HG03575 (cell line): Measurements from ENCODE around the gene USF3.
"Not testable (repeated sequence)": the region's sequence is repeated elsewhere in the genome, so short reads cannot be mapped to it uniquely, and the experiment has no call there.

ENCODE experiments used
- ATAC-seq: cut with Tn5 transposase; IDR thresholded peaks from one replicate; pipeline ENCODE4 v1.9.1; 2021; ENCODE audit not compliant: unreplicated experiment, insufficient number of reproducible peaks, low FRiP score; ENCODE audit errors: extremely low read depth

USF3 gene

DNA sequence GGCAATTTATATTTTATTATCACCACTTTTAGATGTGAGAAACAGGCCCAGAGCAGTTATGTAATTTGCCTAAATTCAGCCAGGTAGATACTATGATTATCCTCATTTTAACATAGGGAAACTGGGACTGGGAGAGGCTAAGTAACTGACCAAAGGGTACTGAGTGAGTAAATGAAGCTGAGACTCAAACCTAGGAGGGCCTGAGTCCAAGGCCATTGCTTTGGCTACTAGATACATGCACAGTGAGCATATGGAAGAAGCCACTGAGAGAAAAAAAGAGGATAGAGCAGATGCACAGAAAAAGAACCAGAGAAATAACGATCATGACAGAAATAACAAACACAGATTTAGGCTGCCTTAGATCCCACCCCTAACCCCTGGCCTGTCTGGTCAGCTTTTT, 33.6 kb downstream of the USF3 start:
- no peak for ATAC-seq

GRCh38 chr3:113660896-113661295, 35.5 kb downstream of the USF3 start:
- ATAC-seq, result no peak

DNA sequence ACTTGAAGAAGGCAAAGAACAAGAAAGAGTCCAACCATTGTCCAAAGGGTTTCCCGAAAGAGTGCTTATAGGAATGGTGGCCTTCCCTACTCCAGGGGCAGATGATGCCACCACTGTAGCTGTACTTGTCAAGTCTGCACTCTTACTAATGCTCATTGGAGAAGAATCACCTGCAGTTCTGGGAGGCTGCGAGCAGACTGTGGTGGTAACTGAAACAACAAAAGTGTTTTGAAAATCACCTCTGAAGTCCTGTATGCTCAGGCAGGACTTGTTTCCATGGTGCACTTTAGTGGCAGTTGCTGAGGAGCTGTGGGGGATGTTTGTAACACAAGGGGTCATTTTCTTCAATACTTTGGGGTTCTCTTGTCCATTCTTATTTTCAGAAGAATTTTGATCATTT, 36.0 kb downstream of the USF3 start:
- no peak for ATAC-seq

DNA sequence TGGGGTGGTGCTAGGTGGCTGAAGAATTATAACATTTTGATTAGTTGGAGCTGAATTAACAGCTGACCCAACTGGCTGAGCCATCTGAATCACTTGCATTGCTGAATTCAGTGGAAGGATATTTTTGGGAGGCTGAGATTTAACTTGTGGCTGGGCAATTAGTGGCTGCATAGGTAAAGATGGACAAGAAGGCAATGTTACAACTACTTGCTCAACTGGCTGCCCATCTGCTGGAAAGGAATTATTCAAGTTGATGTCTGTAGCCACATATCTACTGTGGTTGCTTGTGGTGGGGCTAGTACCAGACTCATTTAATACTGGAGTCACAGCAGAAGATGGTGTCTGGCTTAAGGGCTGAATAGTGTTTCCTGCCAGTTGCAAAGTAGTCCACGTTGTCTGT, 36.4 kb downstream of the USF3 start:
- no peak for ATAC-seq

DNA sequence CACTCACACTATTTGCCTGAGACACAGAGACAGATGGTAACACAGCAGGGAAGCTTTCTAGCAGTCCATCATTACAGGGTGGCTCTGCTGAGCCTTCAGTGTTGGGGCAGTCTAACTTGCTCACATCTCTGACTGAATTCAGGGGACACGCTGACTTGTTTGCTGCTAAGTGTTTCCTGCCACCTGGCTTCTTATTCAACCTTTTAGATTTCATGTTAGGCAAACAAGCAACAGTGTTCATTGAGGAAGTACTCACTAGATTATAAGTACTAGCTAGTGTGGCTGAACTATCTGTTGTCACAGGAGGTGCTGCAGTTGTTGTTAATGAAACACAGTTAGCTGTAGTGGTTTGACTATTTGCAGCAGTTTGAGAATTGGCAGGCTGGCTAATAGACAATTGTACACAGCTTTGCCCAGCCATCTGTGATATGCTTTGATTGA, 37.3 kb downstream of the USF3 start:
- no peak for ATAC-seq

- ATAC-seq, result no peak
Observed at GRCh38 chr3:113658107-113658506, 38.3 kb downstream of the USF3 start.

DNA sequence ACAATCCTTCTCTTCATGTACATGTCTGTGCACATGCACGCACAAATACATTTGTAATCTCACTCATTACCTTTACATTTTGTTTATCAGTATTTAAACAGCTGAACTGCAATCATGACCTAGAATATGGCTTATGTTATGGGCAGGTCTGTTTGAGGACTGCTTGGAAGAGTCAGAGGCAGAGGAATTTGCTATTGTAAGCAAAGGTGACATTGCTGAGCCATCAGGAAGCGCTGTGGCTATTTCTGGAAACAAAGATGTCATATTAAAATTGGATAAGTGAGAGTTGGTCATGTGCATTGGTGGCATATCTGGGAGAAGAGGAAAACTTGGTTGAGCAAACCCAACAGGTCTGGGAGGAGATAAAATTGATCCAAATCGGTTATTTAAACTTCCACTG, 41.6 kb downstream of the USF3 start:
- no peak for ATAC-seq

GRCh38 chr3:113654310-113654709, 42.1 kb downstream of the USF3 start:
- no peak for ATAC-seq

- no peak for ATAC-seq
Observed at GRCh38 chr3:113649174-113649845, 47.1 kb downstream of the USF3 start.

DNA sequence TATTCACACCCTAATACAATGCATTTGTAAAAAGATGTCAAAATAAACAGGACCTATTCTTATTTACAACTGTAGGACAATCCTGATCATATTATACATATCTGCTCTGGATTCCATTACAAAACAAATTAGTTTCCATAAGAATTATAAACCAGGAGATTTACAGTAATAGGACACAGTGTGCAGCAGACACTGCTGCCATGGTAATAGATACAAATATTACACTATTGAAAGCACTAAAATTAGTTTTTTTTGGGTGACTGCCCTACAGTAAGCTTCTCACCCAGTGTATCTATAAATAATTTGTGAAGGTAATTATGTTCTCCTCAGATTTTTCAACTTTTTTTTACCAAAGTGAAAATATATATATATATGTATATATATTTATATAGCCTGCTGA, 47.9 kb downstream of the USF3 start:
- no peak for ATAC-seq

DNA sequence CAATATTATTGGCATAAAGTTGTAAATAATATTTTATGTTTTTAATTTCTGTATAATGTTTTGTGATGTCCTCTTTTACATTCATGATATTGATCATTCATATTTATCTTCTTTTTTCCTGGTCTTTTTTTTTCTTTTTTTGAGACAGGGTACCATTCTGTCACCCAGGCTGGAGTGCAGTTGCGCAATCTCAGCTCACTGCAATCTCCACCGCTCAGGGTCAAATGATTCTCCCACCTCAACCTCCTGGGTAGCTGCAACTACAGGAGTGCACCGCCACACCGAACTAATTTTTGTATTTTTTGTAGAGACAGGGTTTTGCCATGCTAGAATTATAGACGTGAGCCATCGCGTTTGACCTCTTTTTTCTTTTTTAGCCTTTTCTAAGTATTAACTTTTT, 52.9 kb downstream of the USF3 start:
- no peak for ATAC-seq

GRCh38 chr3:113638910-113639309, 57.5 kb downstream of the USF3 start:
- no peak for ATAC-seq

GRCh38 chr3:113637756-113638155, 58.7 kb downstream of the USF3 start:
- no peak for ATAC-seq

- not testable (repeated sequence) for ATAC-seq
Observed at GRCh38 chr3:113636034-113636433, 60.4 kb downstream of the USF3 start.

GRCh38 chr3:113634782-113635474, 61.5 kb downstream of the USF3 start:
- ATAC-seq, result no peak

GRCh38 chr3:113631573-113631972, 64.9 kb downstream of the USF3 start:
- no peak for ATAC-seq

- ATAC-seq, result no peak
Observed at GRCh38 chr3:113630956-113631542, 65.4 kb downstream of the USF3 start.

- no peak for ATAC-seq
Observed at GRCh38 chr3:113629584-113630421, 66.6 kb downstream of the USF3 start.

- no peak for ATAC-seq
Observed at GRCh38 chr3:113628788-113629187, 67.7 kb downstream of the USF3 start.

DNA sequence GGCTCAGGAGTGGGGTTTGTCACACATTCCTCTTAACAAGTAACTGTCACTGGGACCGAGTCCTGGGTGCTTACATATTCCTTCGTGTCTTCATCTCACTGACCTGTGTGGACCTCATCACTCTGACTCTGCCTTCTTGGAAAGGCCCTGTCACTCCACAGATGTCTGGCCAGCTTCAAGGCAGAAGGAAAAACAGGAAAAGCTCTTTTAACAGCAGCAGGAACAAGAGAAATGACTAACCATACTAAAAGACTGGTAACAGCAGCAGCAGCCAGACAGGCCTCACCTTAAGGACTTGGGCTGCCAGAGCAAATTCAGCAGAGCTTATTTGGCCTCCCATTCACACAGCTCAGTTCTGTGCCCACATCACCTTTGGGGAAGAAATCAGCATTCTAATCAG, 68.1 kb downstream of the USF3 start:
- no peak for ATAC-seq
